ENCODE measurements around the gene PRKAB2.

The PRKAB2 gene

GRCh38 chr1:147172168-147173016 is at the start of gene PRKAB2:
Gene PRKAB2 (minus strand): TSS chr1:147172470. CDS start chr1:147172144, 326 bp downstream.
- peak; percentile 67 for TF ChIP-seq CTCF (IDR thresholded peaks at IDR 0.05; ENCODE audit: low read depth, low read length, missing control alignments)
- peak within 1 kb of the TSS; percentile 80 for H3K4me3 ChIP-seq (replicated peaks; ENCODE audit: low read depth, low read length)
- DNase-seq (ENCODE audit: extremely low read depth, low read depth) = peak; percentile 85

GRCh38 chr1:147218606-147219005 is 46.3 kb upstream of the PRKAB2 start:
- no peak for TF ChIP-seq CTCF (IDR thresholded peaks at IDR 0.05; ENCODE audit: low read depth, low read length, missing control alignments)
- no peak overlapping the region for H3K4me3 ChIP-seq (replicated peaks; ENCODE audit: low read depth, low read length)
- DNase-seq (ENCODE audit: extremely low read depth, low read depth) = no peak

- no peak for TF ChIP-seq CTCF (IDR thresholded peaks at IDR 0.05; ENCODE audit: low read depth, low read length, missing control alignments)
- H3K4me3 ChIP-seq (replicated peaks; ENCODE audit: low read depth, low read length) = no peak overlapping the region
- no peak for DNase-seq (ENCODE audit: extremely low read depth, low read depth)
These were observed 44.9 kb upstream of the PRKAB2 start for GRCh38 chr1:147217141-147217540.

GRCh38 chr1:147216124-147216523 is 43.9 kb upstream of the PRKAB2 start:
- no peak overlapping the region for H3K4me3 ChIP-seq (replicated peaks; ENCODE audit: low read depth, low read length)
- no peak for TF ChIP-seq CTCF (IDR thresholded peaks at IDR 0.05; ENCODE audit: low read depth, low read length, missing control alignments)
- DNase-seq (ENCODE audit: extremely low read depth, low read depth) = no peak

- no peak for DNase-seq (ENCODE audit: extremely low read depth, low read depth)
- TF ChIP-seq CTCF (IDR thresholded peaks at IDR 0.05; ENCODE audit: low read depth, low read length, missing control alignments) = no peak
- no peak overlapping the region for H3K4me3 ChIP-seq (replicated peaks; ENCODE audit: low read depth, low read length)
These were observed 43.3 kb upstream of the PRKAB2 start for GRCh38 chr1:147215540-147215916.

- DNase-seq (ENCODE audit: extremely low read depth, low read depth) = no peak
- H3K4me3 ChIP-seq (replicated peaks; ENCODE audit: low read depth, low read length) = no peak overlapping the region
- TF ChIP-seq CTCF (IDR thresholded peaks at IDR 0.05; ENCODE audit: low read depth, low read length, missing control alignments) = no peak
These were observed 42.7 kb upstream of the PRKAB2 start for GRCh38 chr1:147214842-147215539.

Measured in HFF-Myc (cell line).